ENCODE data around the gene MAF.

Gene MAF

GRCh38 chr16:79599256-79599836 is 1.2 kb downstream of the MAF start:
- H3K4me3 ChIP-seq (ENCODE audit: low read depth, low read length) = no peak overlapping the region
- H3K27ac ChIP-seq = no peak overlapping the region
- peaks cover 78% of the 10 kb centered on the region for H3K27me3 ChIP-seq (ENCODE audit: insufficient read depth, low read depth, severe bottlenecking)
- TF ChIP-seq, protein P1, sequence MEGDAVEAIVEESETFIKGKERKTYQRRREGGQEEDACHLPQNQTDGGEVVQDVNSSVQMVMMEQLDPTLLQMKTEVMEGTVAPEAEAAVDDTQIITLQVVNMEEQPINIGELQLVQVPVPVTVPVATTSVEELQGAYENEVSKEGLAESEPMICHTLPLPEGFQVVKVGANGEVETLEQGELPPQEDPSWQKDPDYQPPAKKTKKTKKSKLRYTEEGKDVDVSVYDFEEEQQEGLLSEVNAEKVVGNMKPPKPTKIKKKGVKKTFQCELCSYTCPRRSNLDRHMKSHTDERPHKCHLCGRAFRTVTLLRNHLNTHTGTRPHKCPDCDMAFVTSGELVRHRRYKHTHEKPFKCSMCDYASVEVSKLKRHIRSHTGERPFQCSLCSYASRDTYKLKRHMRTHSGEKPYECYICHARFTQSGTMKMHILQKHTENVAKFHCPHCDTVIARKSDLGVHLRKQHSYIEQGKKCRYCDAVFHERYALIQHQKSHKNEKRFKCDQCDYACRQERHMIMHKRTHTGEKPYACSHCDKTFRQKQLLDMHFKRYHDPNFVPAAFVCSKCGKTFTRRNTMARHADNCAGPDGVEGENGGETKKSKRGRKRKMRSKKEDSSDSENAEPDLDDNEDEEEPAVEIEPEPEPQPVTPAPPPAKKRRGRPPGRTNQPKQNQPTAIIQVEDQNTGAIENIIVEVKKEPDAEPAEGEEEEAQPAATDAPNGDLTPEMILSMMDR (IDR thresholded peaks at IDR 0.05; ENCODE audit: low read depth, low read length) = no peak
- H3K36me3 ChIP-seq = no peaks in the 10 kb centered on the region
- DNase-seq = peak; percentile 7
- peaks cover 3% of the 10 kb centered on the region for H3K9me3 ChIP-seq (ENCODE audit: severe bottlenecking)

DNA sequence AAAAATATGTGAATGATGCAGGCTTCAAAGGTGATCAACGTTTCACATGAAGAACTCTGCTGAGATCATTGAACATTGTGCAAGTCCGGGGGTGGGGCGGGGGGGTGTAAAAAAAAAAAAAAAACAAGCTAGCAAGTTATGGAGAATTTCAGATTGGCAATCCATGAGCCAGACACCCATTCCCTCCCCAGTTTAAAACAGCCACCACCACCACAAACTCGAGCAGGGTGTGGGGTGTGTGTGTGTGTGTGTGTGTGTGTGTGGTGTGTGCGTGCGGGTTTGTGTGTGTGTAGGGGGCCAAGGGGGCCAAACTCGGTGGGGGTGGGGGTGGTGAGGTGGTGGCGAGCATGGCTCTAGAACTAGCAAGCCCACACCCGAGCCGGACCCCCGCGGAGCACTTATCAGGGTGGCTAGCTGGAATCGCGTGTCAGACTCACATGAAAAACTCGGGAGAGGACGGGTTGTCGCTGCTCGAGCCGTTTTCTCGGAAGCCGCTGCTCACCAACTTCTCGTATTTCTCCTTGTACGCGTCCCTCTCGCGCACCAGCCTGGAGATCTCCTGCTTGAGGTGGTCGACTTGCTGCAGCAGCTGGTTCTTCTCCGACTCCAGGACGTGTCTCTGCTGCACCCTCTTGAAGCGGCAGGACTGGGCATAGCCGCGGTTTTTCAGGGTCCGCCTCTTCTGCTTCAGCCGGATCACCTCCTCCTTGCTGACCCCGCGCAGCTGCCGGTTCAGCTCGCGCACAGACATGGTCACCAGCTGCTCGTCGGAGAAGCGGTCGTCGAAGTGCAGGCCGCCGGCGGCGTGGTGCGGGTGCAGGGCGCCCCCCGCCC is 2.0 kb downstream of the MAF start:
- H3K4me3 ChIP-seq (ENCODE audit: low read depth, low read length) = no peak overlapping the region
- TF ChIP-seq, protein P1 (IDR thresholded peaks at IDR 0.05; ENCODE audit: low read depth, low read length) = no peak

GRCh38 chr16:79598063-79598347 is 2.5 kb downstream of the MAF start:
- peaks cover 3% of the 10 kb centered on the region for H3K9me3 ChIP-seq (ENCODE audit: severe bottlenecking)
- H3K27me3 ChIP-seq (ENCODE audit: insufficient read depth, low read depth, severe bottlenecking) = peaks cover 80% of the 10 kb centered on the region
- H3K4me3 ChIP-seq (ENCODE audit: low read depth, low read length) = no peak overlapping the region
- TF ChIP-seq, protein P1 (IDR thresholded peaks at IDR 0.05; ENCODE audit: low read depth, low read length) = no peak
- H3K27ac ChIP-seq = no peak overlapping the region
- DNase-seq = no peak
- no peaks in the 10 kb centered on the region for H3K36me3 ChIP-seq

More for the DNA sequence above, 2.0 kb downstream of the MAF start:
- Histone ChIP-seq H3K9me3 (ENCODE audit: severe bottlenecking) (peaks cover 3% of the 10 kb centered on the region), H3K27ac (no peak overlapping the region), H3K27me3 (ENCODE audit: insufficient read depth, low read depth, severe bottlenecking) (peaks cover 80% of the 10 kb centered on the region), H3K36me3 (no peaks in the 10 kb centered on the region)
- DNase-seq = peak; percentile 16

GRCh38 chr16:79597277-79598062 is 3.1 kb downstream of the MAF start:
- H3K4me3 ChIP-seq (ENCODE audit: low read depth, low read length) = no peak overlapping the region
- DNase-seq = no peak
- H3K27ac ChIP-seq = no peak overlapping the region
- TF ChIP-seq, protein P1 (IDR thresholded peaks at IDR 0.05; ENCODE audit: low read depth, low read length) = no peak
- H3K36me3 ChIP-seq = no peaks in the 10 kb centered on the region
- H3K27me3 ChIP-seq (ENCODE audit: insufficient read depth, low read depth, severe bottlenecking) = peaks cover 80% of the 10 kb centered on the region
- H3K9me3 ChIP-seq (ENCODE audit: severe bottlenecking) = peaks cover 3% of the 10 kb centered on the region

DNA sequence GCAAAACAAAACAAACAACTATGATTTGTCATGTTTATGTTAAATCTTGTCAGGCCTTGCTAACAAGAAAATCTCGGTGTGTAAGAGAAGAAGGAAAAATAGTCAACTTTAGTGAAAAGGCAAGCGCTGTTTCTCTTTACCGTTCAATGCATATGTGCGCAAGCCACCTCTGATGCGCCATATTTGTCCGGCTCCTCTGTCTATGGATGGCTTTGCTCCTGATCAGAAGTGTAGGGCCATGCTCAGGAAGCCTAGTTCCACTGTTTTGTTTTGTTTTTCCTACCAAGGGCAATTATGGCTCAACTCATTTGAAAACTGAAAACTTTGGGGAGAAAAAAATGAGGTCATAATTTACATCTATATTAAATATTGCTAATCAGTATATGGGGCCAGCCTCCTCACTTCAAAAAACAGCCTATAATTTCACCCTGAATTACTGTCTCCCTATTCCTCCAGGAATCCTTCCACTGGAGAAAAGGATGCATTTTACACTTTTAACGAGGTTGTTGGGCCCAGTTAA is 4.5 kb downstream of the MAF start:
- Histone ChIP-seq H3K4me3 (ENCODE audit: low read depth, low read length) (no peak overlapping the region), H3K27me3 (ENCODE audit: insufficient read depth, low read depth, severe bottlenecking) (peaks cover 80% of the 10 kb centered on the region), H3K27ac (no peak overlapping the region), H3K9me3 (ENCODE audit: severe bottlenecking) (peaks cover 3% of the 10 kb centered on the region), H3K36me3 (no peaks in the 10 kb centered on the region)
- TF ChIP-seq, protein P1 (IDR thresholded peaks at IDR 0.05; ENCODE audit: low read depth, low read length) = no peak
- DNase-seq = no peak

Data from WERI-Rb-1 (cell line).